Colonic mucosa (tissue), 4 donors: ENCODE measurements around the gene CEP78. TPM values are rescaled to one million over a fixed set of nuclear protein-coding genes. Genes with fewer than 3 reads are reported as not detected.
A peak's percentile ranks its signal among the peaks of the same experiment; 100 is the strongest.

Experiments used
- DNase-seq: peaks from one replicate; pipeline ENCODE4 v3.0.0-alpha.2; 2020
- H3K27ac ChIP-seq: fragments of 200-600 bp; one replicate; pipeline ENCODE4 v1.8.0; 2021
- H3K27me3 ChIP-seq: fragments of 200-600 bp; one replicate; pipeline ENCODE4 v1.8.0; 2021
- H3K36me3 ChIP-seq: fragments of 200-600 bp; one replicate; pipeline ENCODE4 v1.8.0; 2021
- H3K4me1 ChIP-seq: fragments of 200-600 bp; one replicate; pipeline ENCODE4 v1.8.0; 2021; ENCODE audit warnings: mild to moderate bottlenecking
- H3K4me3 ChIP-seq: fragments of 200-600 bp; one replicate; pipeline ENCODE4 v1.8.0; 2021
- H3K9ac ChIP-seq, 2 donors: one replicate each; pipeline ENCODE4 v1.7.0; 2013; ENCODE audit warnings: control low read depth in 2 of 2, low read depth in 2 of 2, low read length in 2 of 2
- H3K9me3 ChIP-seq: fragments of 200-600 bp; one replicate; pipeline ENCODE4 v1.8.0; 2021
- CTCF ChIP-seq: fragments of 200-600 bp; IDR thresholded peaks from one replicate; pipeline ENCODE4 v1.8.0; 2022; ENCODE audit warnings: antibody characterized with exemption, mild to moderate bottlenecking
- intact Hi-C: fragments of 100-400 bp; cut with DNase I; formaldehyde crosslinking; loops from one replicate; pipeline ENCODE4 v1.14.1; 2022
- total RNA-seq, 2 donors: library from RNA; stranded (reverse); fragmentation: NEBNext Ultra II Directional in 1 of 2; extraction: Animal tissue kit (Norgen Biotek cat#: 25700) in 1 of 2; gene quantifications; one replicate each; pipeline ENCODE4 v1.2.1, GENCODE V29; 2021
- donor health status: healthy.
- donor health status: DM: no; HTN: no; CAD: no.
- donor health status: DM: no; HTN: no; CAD: no.

Gene CEP78
- total RNA-seq, 2 donors from 2014 or later = 10.6 to 42.5 TPM

DNA sequence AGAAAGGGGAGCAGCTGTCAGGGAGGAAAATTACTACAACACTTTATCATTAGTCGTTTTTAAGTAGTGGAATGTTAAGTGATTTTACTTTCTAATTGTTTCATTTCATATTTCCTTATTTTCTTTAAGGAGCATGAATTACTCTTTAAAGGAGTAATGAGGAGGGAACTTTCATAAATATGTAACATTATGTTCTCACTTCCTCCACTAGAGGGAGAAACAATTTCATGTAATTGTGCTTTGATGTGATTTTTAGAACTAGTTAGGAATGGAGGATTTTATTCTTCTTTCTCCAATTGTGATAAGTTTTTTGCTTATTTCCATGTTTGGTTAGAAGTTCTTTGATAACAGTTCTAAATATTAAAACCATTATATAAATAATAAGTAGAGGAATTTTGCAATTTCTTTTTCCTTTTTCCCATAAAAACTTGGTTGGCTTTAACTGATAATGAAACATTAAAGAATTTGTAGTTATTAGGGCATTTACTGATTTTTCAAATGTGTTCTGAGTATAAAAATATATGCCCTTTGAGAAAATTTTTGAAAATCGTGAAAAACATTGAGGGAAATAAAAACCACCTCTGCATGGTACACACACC is 25.6 kb downstream of the CEP78 start:
- no peaks in the 10 kb centered on the region for H3K27me3 ChIP-seq
- no peak overlapping the region for H3K4me3 ChIP-seq
- no peaks in the 10 kb centered on the region for H3K4me1 ChIP-seq
- H3K36me3 ChIP-seq = no peaks in the 10 kb centered on the region
- no peak overlapping the region for H3K27ac ChIP-seq
- H3K9ac ChIP-seq = no peak overlapping the region
- intact Hi-C loops = loop anchor here (2.0 kb wide), 1 partner anchor 107 kb away; no protein-coding TSS in a partner anchor
- no peak for DNase-seq
- no peaks in the 10 kb centered on the region for H3K9me3 ChIP-seq
- TF ChIP-seq CTCF = peak; percentile 63

DNA sequence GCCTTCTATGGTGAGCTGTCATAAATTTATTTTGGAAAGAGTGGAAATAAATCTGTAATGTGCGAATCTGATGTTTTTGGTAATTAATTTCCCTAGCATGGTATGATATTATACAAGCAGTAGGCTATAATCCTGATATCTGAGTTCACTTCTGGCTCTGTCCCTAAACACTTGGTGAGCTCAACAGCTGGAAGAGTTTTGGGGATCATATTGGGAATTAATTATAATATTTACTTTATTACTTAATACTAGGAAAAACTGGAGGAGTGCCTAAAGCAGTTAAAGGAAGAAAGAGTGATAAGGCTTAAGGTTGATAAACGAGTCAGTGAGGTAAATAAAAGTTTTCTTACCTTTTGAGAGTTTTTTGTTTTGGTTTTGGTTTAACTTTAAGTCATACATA is 26.8 kb downstream of the CEP78 start:
- Histone ChIP-seq H3K4me1 (no peaks in the 10 kb centered on the region), H3K9ac (no peak overlapping the region), H3K27me3 (no peaks in the 10 kb centered on the region), H3K27ac (no peak overlapping the region), H3K36me3 (no peaks in the 10 kb centered on the region), H3K9me3 (no peaks in the 10 kb centered on the region), H3K4me3 (no peak overlapping the region)
- no peak for TF ChIP-seq CTCF
- DNase-seq = no peak
- intact Hi-C loops = loop anchor here (2.0 kb wide), 1 partner anchor 106 kb away; no protein-coding TSS in a partner anchor

DNA sequence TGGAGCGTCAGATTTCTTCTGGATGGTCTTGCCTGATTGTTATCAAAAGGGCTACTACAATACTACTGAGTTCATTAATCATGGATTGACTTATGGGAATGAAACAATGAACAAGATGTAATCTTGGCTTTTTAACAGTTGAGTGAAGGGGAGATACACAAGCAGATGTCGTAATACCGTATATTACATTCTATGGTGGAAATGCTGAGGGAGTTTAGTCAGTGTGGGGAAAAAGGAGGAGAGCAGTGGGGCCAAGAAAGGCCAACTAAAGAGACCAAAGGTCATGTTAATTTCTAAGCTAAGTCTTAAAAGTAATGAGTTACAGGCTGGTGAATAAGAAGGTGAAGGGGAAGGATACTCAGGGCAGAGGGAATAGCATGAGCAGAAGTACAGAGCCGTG is 32.0 kb downstream of the CEP78 start:
- H3K27ac ChIP-seq = no peak overlapping the region
- no peaks in the 10 kb centered on the region for H3K4me1 ChIP-seq
- intact Hi-C loops = no loop called here
- H3K9me3 ChIP-seq = no peaks in the 10 kb centered on the region
- H3K27me3 ChIP-seq = no peaks in the 10 kb centered on the region
- H3K4me3 ChIP-seq = no peak overlapping the region
- TF ChIP-seq CTCF = no peak
- no peaks in the 10 kb centered on the region for H3K36me3 ChIP-seq
- DNase-seq = no peak
- no peak overlapping the region for H3K9ac ChIP-seq

GRCh38 chr9:78269784-78270183 is 33.9 kb downstream of the CEP78 start:
- H3K9ac ChIP-seq = no peak overlapping the region
- no peak overlapping the region for H3K27ac ChIP-seq
- no peaks in the 10 kb centered on the region for H3K36me3 ChIP-seq
- no peak for TF ChIP-seq CTCF
- no peaks in the 10 kb centered on the region for H3K27me3 ChIP-seq
- intact Hi-C loops = no loop called here
- DNase-seq = no peak
- no peak overlapping the region for H3K4me3 ChIP-seq
- no peaks in the 10 kb centered on the region for H3K9me3 ChIP-seq
- H3K4me1 ChIP-seq = no peaks in the 10 kb centered on the region

- H3K36me3 ChIP-seq = no peaks in the 10 kb centered on the region
- H3K9ac ChIP-seq = no peak overlapping the region
- H3K27me3 ChIP-seq = no peaks in the 10 kb centered on the region
- no peaks in the 10 kb centered on the region for H3K9me3 ChIP-seq
- no peak for DNase-seq
- H3K4me3 ChIP-seq = no peak overlapping the region
- intact Hi-C loops = no loop called here
- TF ChIP-seq CTCF = no peak
- no peaks in the 10 kb centered on the region for H3K4me1 ChIP-seq
- H3K27ac ChIP-seq = no peak overlapping the region
These were observed 36.4 kb downstream of the CEP78 start for GRCh38 chr9:78272307-78272706.
